Muscle layer of colon (tissue), 2 donors: ENCODE results near the gene SUDS3.
"Not testable (repeated sequence)": the region's sequence is repeated elsewhere in the genome, so short reads cannot be mapped to it uniquely, and the experiment has no call there.

Experiments used
- H3K27ac ChIP-seq: one replicate; pipeline ENCODE4 v1.7.0; 2013; ENCODE audit warnings: low read depth, mild to moderate bottlenecking, low read length, moderate library complexity
- H3K27me3 ChIP-seq, 2 donors: one replicate each; pipeline ENCODE4 v1.7.0; 2013; ENCODE audit warnings: low read length in 2 of 2, mild to moderate bottlenecking in 2 of 2; ENCODE audit not compliant: insufficient read depth in 2 of 2, control insufficient read depth in 1 of 2
- H3K36me3 ChIP-seq: one replicate; pipeline ENCODE4 v1.7.0; 2013; ENCODE audit warnings: mild to moderate bottlenecking, low read length; ENCODE audit not compliant: insufficient read depth
- H3K4me1 ChIP-seq: one replicate; pipeline ENCODE4 v1.7.0; 2013; ENCODE audit warnings: mild to moderate bottlenecking, low read length; ENCODE audit not compliant: insufficient read depth
- H3K4me3 ChIP-seq, 2 donors: one replicate each; pipeline ENCODE4 v1.7.0; 2013; ENCODE audit warnings: low read length in 2 of 2, low read depth in 1 of 2, mild to moderate bottlenecking in 1 of 2, moderate library complexity in 1 of 2
- H3K9ac ChIP-seq: one replicate; pipeline ENCODE4 v1.7.0; 2013; ENCODE audit warnings: low read length
- H3K9me3 ChIP-seq: one replicate; pipeline ENCODE4 v1.7.0; 2013; ENCODE audit warnings: mild to moderate bottlenecking, low read length
- donor health status: abdominal sarcoma.
- donor health status: Adenocarcinoma of cecum.

SUDS3 gene

DNA sequence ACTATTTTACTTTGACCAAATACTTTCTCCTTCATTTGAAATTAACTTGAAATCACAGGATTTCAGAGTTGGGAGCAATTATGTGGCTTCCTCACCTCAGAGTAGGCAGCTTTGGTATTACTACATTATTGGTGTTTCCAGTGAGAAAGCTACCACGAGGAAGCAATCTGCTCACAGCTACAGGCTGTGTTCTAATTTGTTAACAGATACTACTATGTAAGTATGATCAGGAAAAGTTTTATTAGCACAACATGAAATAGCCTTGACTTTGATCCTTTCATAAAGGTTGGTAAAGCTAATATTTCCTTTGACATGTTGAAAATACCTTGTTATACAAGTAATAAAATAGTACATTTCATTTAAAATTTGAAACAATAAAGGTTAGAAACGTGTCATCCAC is 34.3 kb upstream of the SUDS3 start:
- H3K27ac ChIP-seq, result no peak overlapping the region
- H3K36me3 ChIP-seq, result no peaks in the 10 kb centered on the region
- H3K4me3 ChIP-seq, result no peak overlapping the region
- no peaks in the 10 kb centered on the region for H3K27me3 ChIP-seq
- H3K9ac ChIP-seq, result no peak overlapping the region
- peaks cover 4% of the 10 kb centered on the region for H3K4me1 ChIP-seq
- H3K9me3 ChIP-seq, result no peaks in the 10 kb centered on the region

- Histone ChIP-seq H3K27ac (no peak overlapping the region), H3K4me1 (peaks cover 16% of the 10 kb centered on the region), H3K4me3 (no peak overlapping the region), H3K27me3 (no peaks in the 10 kb centered on the region), H3K9me3 (no peaks in the 10 kb centered on the region), H3K36me3 (no peaks in the 10 kb centered on the region), H3K9ac (no peak overlapping the region)
Measured at GRCh38 chr12:118344829-118345228, 31.5 kb upstream of the SUDS3 start.

- H3K9me3 ChIP-seq, result no peaks in the 10 kb centered on the region
- H3K9ac ChIP-seq, result no peak overlapping the region
- no peaks in the 10 kb centered on the region for H3K27me3 ChIP-seq
- no peak overlapping the region for H3K4me3 ChIP-seq
- H3K36me3 ChIP-seq, result no peaks in the 10 kb centered on the region
- no peak overlapping the region for H3K27ac ChIP-seq
- H3K4me1 ChIP-seq, result peaks cover 16% of the 10 kb centered on the region
Measured at GRCh38 chr12:118345355-118345754, 31.0 kb upstream of the SUDS3 start.

GRCh38 chr12:118346895-118347294 is 29.5 kb upstream of the SUDS3 start:
- no peaks in the 10 kb centered on the region for H3K9me3 ChIP-seq
- no peaks in the 10 kb centered on the region for H3K27me3 ChIP-seq
- no peaks in the 10 kb centered on the region for H3K36me3 ChIP-seq
- no peak overlapping the region for H3K9ac ChIP-seq
- no peak overlapping the region for H3K4me3 ChIP-seq
- H3K4me1 ChIP-seq, result peaks cover 16% of the 10 kb centered on the region
- peak overlapping the region; percentile 12 for H3K27ac ChIP-seq

GRCh38 chr12:118347916-118348315 is 28.4 kb upstream of the SUDS3 start:
- H3K36me3 ChIP-seq, result no peaks in the 10 kb centered on the region
- H3K27ac ChIP-seq, result no peak overlapping the region
- no peaks in the 10 kb centered on the region for H3K27me3 ChIP-seq

DNA sequence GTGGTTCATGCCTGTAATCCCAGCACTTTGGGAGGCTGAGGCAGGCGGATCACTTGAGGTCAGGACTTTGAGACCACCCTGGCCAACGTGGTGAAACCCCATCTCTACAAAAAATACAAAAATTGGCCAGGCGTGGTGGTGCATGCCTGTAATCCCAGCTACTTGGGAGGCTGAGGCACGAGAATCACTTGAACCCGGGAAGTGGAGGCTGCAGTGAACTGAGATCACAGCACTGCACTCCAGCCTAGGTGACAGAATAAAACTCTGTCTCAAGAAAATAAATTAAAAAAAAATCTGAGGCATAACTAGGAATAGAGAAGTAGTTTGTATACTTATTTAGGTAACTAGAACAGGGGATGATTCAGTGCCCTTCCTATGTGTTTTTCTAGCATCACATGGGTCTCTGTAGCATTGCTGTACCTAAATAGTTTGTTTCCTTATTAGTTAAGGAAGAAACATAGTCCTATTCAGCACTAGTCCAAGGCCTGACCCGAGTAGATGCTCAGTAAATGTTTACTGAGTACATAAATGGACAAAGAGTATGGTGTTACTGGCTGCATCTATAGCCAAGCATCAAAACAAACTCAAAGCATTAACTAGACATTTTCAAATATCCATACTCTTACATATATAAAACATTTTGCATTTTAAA is 25.3 kb upstream of the SUDS3 start:
- H3K36me3 ChIP-seq, result no peaks in the 10 kb centered on the region
- H3K27me3 ChIP-seq, result no peaks in the 10 kb centered on the region
- no peak overlapping the region for H3K9ac ChIP-seq
- H3K9me3 ChIP-seq, result no peaks in the 10 kb centered on the region
- H3K4me1 ChIP-seq, result peaks cover 18% of the 10 kb centered on the region
- no peak overlapping the region for H3K4me3 ChIP-seq
- no peak overlapping the region for H3K27ac ChIP-seq

More at GRCh38 chr12:118347916-118348315, 28.4 kb upstream of the SUDS3 start:
- no peaks in the 10 kb centered on the region for H3K9me3 ChIP-seq
- H3K4me3 ChIP-seq, result no peak overlapping the region
- peaks cover 16% of the 10 kb centered on the region for H3K4me1 ChIP-seq
- H3K9ac ChIP-seq, result no peak overlapping the region

GRCh38 chr12:118353721-118354120 is 22.6 kb upstream of the SUDS3 start:
- H3K4me1 ChIP-seq, result peaks cover 20% of the 10 kb centered on the region
- H3K9ac ChIP-seq, result no peak overlapping the region
- H3K4me3 ChIP-seq, result no peak overlapping the region
- H3K27me3 ChIP-seq, result no peaks in the 10 kb centered on the region
- H3K36me3 ChIP-seq, result no peaks in the 10 kb centered on the region
- H3K9me3 ChIP-seq, result no peaks in the 10 kb centered on the region
- no peak overlapping the region for H3K27ac ChIP-seq

DNA sequence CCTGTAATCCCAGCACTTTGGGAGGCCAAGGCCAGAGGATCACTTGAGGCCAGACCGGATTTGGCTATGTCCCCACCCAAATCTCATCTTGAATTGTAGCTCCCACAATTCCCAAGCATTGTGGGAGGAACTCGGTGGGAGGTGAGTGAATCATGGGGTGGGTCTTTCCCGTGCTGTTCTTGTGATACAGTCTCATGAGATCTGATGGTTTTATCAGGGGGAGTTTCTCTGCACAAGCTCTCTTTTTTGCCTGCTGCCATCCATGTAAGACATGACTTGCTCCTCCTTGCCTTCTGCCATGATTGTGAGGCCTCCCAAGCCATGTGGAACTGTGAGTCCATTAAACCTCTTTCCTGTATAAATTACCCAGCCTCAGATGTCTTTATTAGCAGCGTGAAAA is 21.9 kb upstream of the SUDS3 start:
- H3K9me3 ChIP-seq, H3K27me3 ChIP-seq, H3K27ac ChIP-seq, H3K36me3 ChIP-seq, H3K4me3 ChIP-seq, H3K9ac ChIP-seq: not testable (repeated sequence)
- H3K4me1 ChIP-seq, result peaks cover 20% of the 10 kb centered on the region

GRCh38 chr12:118354903-118355302 is 21.5 kb upstream of the SUDS3 start:
- Histone ChIP-seq H3K9ac (no peak overlapping the region), H3K4me3 (no peak overlapping the region), H3K27ac (no peak overlapping the region), H3K4me1 (peaks cover 20% of the 10 kb centered on the region), H3K9me3 (no peaks in the 10 kb centered on the region), H3K36me3 (no peaks in the 10 kb centered on the region), H3K27me3 (no peaks in the 10 kb centered on the region)

DNA sequence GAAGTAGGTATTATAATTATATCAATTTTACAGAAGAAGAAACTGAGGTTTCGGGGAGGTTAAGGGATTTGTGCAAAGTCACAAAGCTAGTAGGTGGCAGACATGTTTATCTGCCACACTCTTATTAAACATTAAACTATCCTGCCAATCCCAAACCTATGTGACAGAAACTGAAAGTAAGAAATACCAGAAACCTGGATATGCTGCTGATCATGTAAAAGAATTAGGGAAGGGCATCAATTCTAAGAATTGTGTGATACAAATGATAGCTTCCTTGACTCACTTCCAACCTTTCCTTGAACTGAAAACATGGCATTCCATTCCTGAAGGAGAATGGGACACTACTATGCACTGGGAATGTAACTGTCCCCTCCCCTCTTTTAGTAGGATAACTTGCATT is 20.5 kb upstream of the SUDS3 start:
- H3K9ac ChIP-seq, result no peak overlapping the region
- H3K27ac ChIP-seq, result no peak overlapping the region
- H3K27me3 ChIP-seq, result no peaks in the 10 kb centered on the region
- peaks cover 20% of the 10 kb centered on the region for H3K4me1 ChIP-seq
- no peak overlapping the region for H3K4me3 ChIP-seq
- no peaks in the 10 kb centered on the region for H3K36me3 ChIP-seq
- no peaks in the 10 kb centered on the region for H3K9me3 ChIP-seq

GRCh38 chr12:118356809-118357256 is 19.5 kb upstream of the SUDS3 start:
- Histone ChIP-seq H3K27ac (no peak overlapping the region), H3K9ac (no peak overlapping the region), H3K4me1 (peaks cover 20% of the 10 kb centered on the region), H3K36me3 (no peaks in the 10 kb centered on the region), H3K4me3 (no peak overlapping the region), H3K9me3 (no peaks in the 10 kb centered on the region), H3K27me3 (no peaks in the 10 kb centered on the region)

- H3K27me3 ChIP-seq, result no peaks in the 10 kb centered on the region
- no peaks in the 10 kb centered on the region for H3K36me3 ChIP-seq
- no peak overlapping the region for H3K27ac ChIP-seq
- H3K9me3 ChIP-seq, result no peaks in the 10 kb centered on the region
- no peak overlapping the region for H3K9ac ChIP-seq
- H3K4me1 ChIP-seq, result peaks cover 20% of the 10 kb centered on the region
- H3K4me3 ChIP-seq, result no peak overlapping the region
Measured at GRCh38 chr12:118357257-118358007, 18.9 kb upstream of the SUDS3 start.
